22Rv1 (cell line): ENCODE measurements around the gene NAT10.

Experiments used
- CTCF ChIP-seq: fragments of 450-650 bp; IDR thresholded peaks from 2 replicates; pipeline ENCODE4 v1.5.1; 2017; ENCODE audit warnings: mild to moderate bottlenecking
- ZFX ChIP-seq: fragments of 450-650 bp; IDR thresholded peaks from 2 replicates; pipeline ENCODE4 v1.6.1; 2017; ENCODE audit warnings: antibody characterized with exemption, borderline replicate concordance

- TF ChIP-seq CTCF (no peak), ZFX (no peak)
These were observed 74.8 kb downstream of the NAT10 start for GRCh38 chr11:34180040-34180813.
